ENCODE results near the gene ZNF30. TPM values are rescaled to one million over a fixed set of nuclear protein-coding genes. Genes with fewer than 3 reads are reported as not detected.

ZNF30 gene
- 1 to 10 TPM; 4.6 to 6.8 TPM for total RNA-seq
- polyA plus RNA-seq (2013, experiment 1 of 2), result 5.4 TPM
- 5.2 TPM for polyA plus RNA-seq (2013, experiment 2 of 2)
- long read RNA-seq, experiment 1, partial matches to known transcripts, result 0 of 4 reads
- long read RNA-seq, experiment 1, other reads (novel, unspliced or antisense), result 3 of 4 reads
- long read RNA-seq, experiment 2, partial matches to known transcripts, result 0 of 18 reads
- long read RNA-seq, experiment 2, other reads (novel, unspliced or antisense), result 11 of 18 reads
- long read RNA-seq, experiment 3, transcript ZNF30-206 (6 exons, 2,583 nt), result major isoform, 14 of 43 reads
- long read RNA-seq, experiment 3, transcript ZNF30-204 (5 exons, 2,280 nt), result minor isoform, 7 of 43 reads
- long read RNA-seq, experiment 3, partial matches to known transcripts, result 1 of 43 reads
- long read RNA-seq, experiment 3, other reads (novel, unspliced or antisense), result 15 of 43 reads
- long read RNA-seq, experiment 4, partial matches to known transcripts, result 0 of 15 reads
- long read RNA-seq, experiment 4, other reads (novel, unspliced or antisense), result 6 of 15 reads

GRCh38 chr19:34926685-34927375, at the start of gene ZNF30:
Gene ZNF30, plus strand, starts transcription at chr19:34926903. Its CDS starts 3,045 bp downstream, at chr19:34929948.
- peak within 1 kb of the TSS; percentile 73 for H3K9ac ChIP-seq (ENCODE audit: extremely low read depth, low read length, poor library complexity, severe bottlenecking)
- peak within 1 kb of the TSS; percentile 81 for H3K27ac ChIP-seq (ENCODE audit: low read depth, low read length)
- no peak for TF ChIP-seq CTCF (conservative IDR thresholded peaks at IDR 0.05)
- no peaks in the 10 kb centered on the region for H3K4me1 ChIP-seq (ENCODE audit: control insufficient read depth, insufficient read depth, low read length)
- H3K27ac Mint-ChIP-seq, result peak within 1 kb of the TSS; percentile 95
- H3K9me3 ChIP-seq (ENCODE audit: control insufficient read depth, low read length), result peaks cover 23% of the 10 kb centered on the region
- peaks cover 26% of the 10 kb centered on the region for H3K36me3 Mint-ChIP-seq (ENCODE audit: low read depth)
- peak within 1 kb of the TSS; percentile 97 for H3K4me3 ChIP-seq (ENCODE audit: low read length)
- peaks cover 14% of the 10 kb centered on the region for H3K9me3 Mint-ChIP-seq
- peaks cover 16% of the 10 kb centered on the region for H3K27me3 Mint-ChIP-seq (ENCODE audit: insufficient read depth)
- DNase-seq, result peak; percentile 96
- 1% methylated on average over 39 to 53 of the region's 53 CpGs for WGBS, 2 experiments (ENCODE audit: insufficient coverage in 1 of 2, insufficient read length in 1 of 2)
- peaks cover 5% of the 10 kb centered on the region for H3K4me1 Mint-ChIP-seq
- H3K4me3 Mint-ChIP-seq, result peak within 1 kb of the TSS; percentile 92
- no peaks in the 10 kb centered on the region for H3K27me3 ChIP-seq (ENCODE audit: control insufficient read depth, insufficient read depth, low read length, poor library complexity, severe bottlenecking)
- H3K36me3 ChIP-seq (ENCODE audit: control insufficient read depth, insufficient read depth, low read length), result peaks cover 15% of the 10 kb centered on the region

GRCh38 chr19:34879563-34879962, 47.1 kb upstream of the ZNF30 start:
- H3K4me3 Mint-ChIP-seq, result no peak overlapping the region
- H3K27me3 Mint-ChIP-seq (ENCODE audit: insufficient read depth), result peaks cover 7% of the 10 kb centered on the region
- no peaks in the 10 kb centered on the region for H3K36me3 Mint-ChIP-seq (ENCODE audit: low read depth)

More at GRCh38 chr19:34879563-34879962, 47.1 kb upstream of the ZNF30 start:
- no peak overlapping the region for H3K4me3 ChIP-seq (ENCODE audit: low read length)
- no peaks in the 10 kb centered on the region for H3K27me3 ChIP-seq (ENCODE audit: control insufficient read depth, insufficient read depth, low read length, poor library complexity, severe bottlenecking)
- no peak overlapping the region for H3K27ac ChIP-seq (ENCODE audit: low read depth, low read length)
- no peak overlapping the region for H3K27ac Mint-ChIP-seq
- H3K9me3 Mint-ChIP-seq, result peaks cover 2% of the 10 kb centered on the region
- H3K9me3 ChIP-seq (ENCODE audit: control insufficient read depth, low read length), result peaks cover under 1% of the 10 kb centered on the region
- H3K4me1 ChIP-seq (ENCODE audit: control insufficient read depth, insufficient read depth, low read length), result no peaks in the 10 kb centered on the region
- no peak overlapping the region for H3K9ac ChIP-seq (ENCODE audit: extremely low read depth, low read length, poor library complexity, severe bottlenecking)
- no peak for TF ChIP-seq CTCF (conservative IDR thresholded peaks at IDR 0.05)
- no peak for DNase-seq
- H3K36me3 ChIP-seq (ENCODE audit: control insufficient read depth, insufficient read depth, low read length), result no peaks in the 10 kb centered on the region
- H3K4me1 Mint-ChIP-seq, result no peaks in the 10 kb centered on the region

Measured in endodermal cell (in vitro differentiated cells).